ENCODE results near the gene UBTD1. TPM values are rescaled to one million over a fixed set of nuclear protein-coding genes. Genes with fewer than 3 reads are reported as not detected.

Gene UBTD1
- total and polyA plus RNA-seq, 7 donors = 16.0 to 59.2 (median 39.2) TPM

GRCh38 chr10:97494863-97495506, 3.7 kb upstream of the UBTD1 start:
- Histone ChIP-seq H3K27me3 (ENCODE audit: insufficient read depth in 3 of 3, low read length in 2 of 3) (no peaks in the 10 kb centered on the region), H3K27ac (peak overlapping the region; percentile 56), H3K36me3 (ENCODE audit: insufficient read depth in 1 of 2, low read depth in 1 of 2) (no peaks in the 10 kb centered on the region), H3K4me1 (peaks cover 52% of the 10 kb centered on the region), H3K4me3 (no peak overlapping the region), H3K9me3 (no peaks in the 10 kb centered on the region)
- TF ChIP-seq, protein P1, sequence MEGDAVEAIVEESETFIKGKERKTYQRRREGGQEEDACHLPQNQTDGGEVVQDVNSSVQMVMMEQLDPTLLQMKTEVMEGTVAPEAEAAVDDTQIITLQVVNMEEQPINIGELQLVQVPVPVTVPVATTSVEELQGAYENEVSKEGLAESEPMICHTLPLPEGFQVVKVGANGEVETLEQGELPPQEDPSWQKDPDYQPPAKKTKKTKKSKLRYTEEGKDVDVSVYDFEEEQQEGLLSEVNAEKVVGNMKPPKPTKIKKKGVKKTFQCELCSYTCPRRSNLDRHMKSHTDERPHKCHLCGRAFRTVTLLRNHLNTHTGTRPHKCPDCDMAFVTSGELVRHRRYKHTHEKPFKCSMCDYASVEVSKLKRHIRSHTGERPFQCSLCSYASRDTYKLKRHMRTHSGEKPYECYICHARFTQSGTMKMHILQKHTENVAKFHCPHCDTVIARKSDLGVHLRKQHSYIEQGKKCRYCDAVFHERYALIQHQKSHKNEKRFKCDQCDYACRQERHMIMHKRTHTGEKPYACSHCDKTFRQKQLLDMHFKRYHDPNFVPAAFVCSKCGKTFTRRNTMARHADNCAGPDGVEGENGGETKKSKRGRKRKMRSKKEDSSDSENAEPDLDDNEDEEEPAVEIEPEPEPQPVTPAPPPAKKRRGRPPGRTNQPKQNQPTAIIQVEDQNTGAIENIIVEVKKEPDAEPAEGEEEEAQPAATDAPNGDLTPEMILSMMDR (IDR thresholded peaks at IDR 0.05) = no peak
- intact Hi-C loops (cut with DNase I) = no loop called here
- ATAC-seq (no peak), DNase-seq (no peak)
- 35 to 37% (median 36%) methylated on average over 7 of the region's 7 CpGs for WGBS, 3 donors

DNA sequence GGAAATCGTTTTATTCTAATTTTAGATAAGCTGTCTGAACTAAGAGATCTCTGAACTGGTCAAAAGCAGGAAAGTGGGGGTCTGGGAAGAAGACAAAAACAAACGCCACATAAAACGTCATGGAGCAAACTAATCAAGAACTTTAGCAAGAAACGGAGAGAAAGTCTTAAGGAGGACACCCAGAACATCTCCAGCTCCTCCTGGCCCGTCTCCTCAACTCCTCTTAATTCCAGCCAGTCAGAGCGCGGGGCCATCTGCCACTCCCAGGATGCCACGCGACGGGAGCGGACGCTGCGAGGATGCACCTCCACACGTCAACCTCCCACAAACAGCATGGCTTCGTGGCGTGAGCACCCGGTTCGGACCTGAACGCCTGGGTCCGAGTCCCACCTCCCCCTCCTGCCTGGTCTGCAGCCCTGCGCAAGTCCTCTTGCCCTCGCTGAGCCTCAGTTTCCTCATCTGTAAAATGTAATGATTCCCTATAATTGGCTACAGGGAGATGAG, 1.1 kb upstream of the UBTD1 start:
- H3K27me3 ChIP-seq (ENCODE audit: insufficient read depth in 3 of 3, low read length in 2 of 3) = no peaks in the 10 kb centered on the region
- H3K27ac ChIP-seq = peak overlapping the region; percentile 96
- H3K4me3 ChIP-seq = peak overlapping the region; percentile 84
- TF ChIP-seq, protein P1 (IDR thresholded peaks at IDR 0.05) = no peak
- intact Hi-C loops (cut with DNase I) = no loop called here
- no peaks in the 10 kb centered on the region for H3K9me3 ChIP-seq
- peak; percentile 82 to 89 for DNase-seq
- H3K4me1 ChIP-seq = peaks cover 52% of the 10 kb centered on the region
- no peaks in the 10 kb centered on the region for H3K36me3 ChIP-seq (ENCODE audit: insufficient read depth in 1 of 2, low read depth in 1 of 2)
- peak; percentile 42 to 68 (median 59) for ATAC-seq
- WGBS, 3 donors = 0 to 1% (median 0%) methylated on average over 22 of the region's 22 CpGs

GRCh38 chr10:97498076-97498840, 466 bp upstream of the UBTD1 start, which contains the start of gene MMS19:
TSS of gene MMS19 (minus strand) at chr10:97498422. CDS start at chr10:97498384, 38 bp downstream.
- H3K4me1 ChIP-seq = peaks cover 58% of the 10 kb centered on the region
- H3K36me3 ChIP-seq (ENCODE audit: insufficient read depth in 1 of 2, low read depth in 1 of 2) = no peaks in the 10 kb centered on the region
- intact Hi-C loops (cut with DNase I) = no loop called here
- TF ChIP-seq, protein P1 (IDR thresholded peaks at IDR 0.05) = no peak
- 0 to 1% (median 0%) methylated on average over 44 to 73 of the region's 73 CpGs for WGBS, 3 donors
- no peaks in the 10 kb centered on the region for H3K9me3 ChIP-seq
- ATAC-seq (peak; percentile 89 to 92 (median 90)), DNase-seq (peak; percentile 100)
- H3K27ac ChIP-seq = peak within 1 kb of the TSS; percentile 96
- H3K4me3 ChIP-seq = peak within 1 kb of the TSS; percentile 84
- no peaks in the 10 kb centered on the region for H3K27me3 ChIP-seq (ENCODE audit: insufficient read depth in 3 of 3, low read length in 2 of 3)

DNA sequence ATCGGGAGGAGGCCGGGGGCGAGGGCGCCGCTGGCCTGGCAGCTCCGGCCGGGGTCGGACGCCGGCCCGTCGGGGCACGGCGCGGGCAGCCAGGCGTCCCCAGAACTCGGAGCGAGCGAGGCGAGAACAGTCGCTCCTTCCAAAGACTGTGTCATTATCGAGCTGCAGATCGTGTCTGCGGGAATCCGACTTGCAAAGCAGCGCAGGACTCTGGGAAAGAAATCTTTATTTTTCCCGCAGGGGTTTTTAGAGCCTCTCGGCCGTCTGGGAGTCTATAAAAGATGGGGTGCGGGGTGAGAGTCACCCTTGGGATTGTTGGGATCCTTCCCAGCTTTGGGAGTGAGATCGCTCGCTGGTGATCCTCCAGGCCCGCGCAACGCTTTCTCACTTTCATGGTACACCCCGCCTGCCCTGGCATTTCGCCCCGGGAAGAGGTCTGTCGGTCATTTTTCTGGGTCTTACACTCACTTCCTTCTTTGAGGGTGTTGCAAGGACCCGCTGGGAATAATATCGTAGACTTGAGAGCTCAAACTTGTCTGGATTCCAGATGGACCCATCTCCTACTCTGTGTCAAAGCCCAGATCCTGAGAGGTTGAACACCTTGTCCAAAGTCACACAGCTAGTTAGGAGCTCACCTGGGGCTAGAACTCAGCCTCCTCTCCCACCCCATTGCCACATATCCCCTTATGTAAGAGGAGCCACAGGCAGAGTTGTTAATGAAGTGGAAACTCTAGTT, 1.0 kb downstream of the UBTD1 start:
- 0 to 1% (median 1%) methylated on average over 39 to 41 of the region's 41 CpGs for WGBS, 3 donors
- Histone ChIP-seq H3K9me3 (no peaks in the 10 kb centered on the region), H3K27ac (peak overlapping the region; percentile 96), H3K4me3 (peak overlapping the region; percentile 84), H3K36me3 (ENCODE audit: insufficient read depth in 1 of 2, low read depth in 1 of 2) (no peaks in the 10 kb centered on the region), H3K4me1 (peaks cover 54% of the 10 kb centered on the region), H3K27me3 (ENCODE audit: insufficient read depth in 3 of 3, low read length in 2 of 3) (no peaks in the 10 kb centered on the region)
- TF ChIP-seq, protein P1 (IDR thresholded peaks at IDR 0.05) = no peak
- peak; percentile 84 to 90 for DNase-seq
- intact Hi-C loops (cut with DNase I) = loop anchor here (5.0 kb wide), 2 partner anchors 43 to 53 kb away; no protein-coding TSS in a partner anchor
- ATAC-seq = no peak

Data from psoas muscle (tissue), 8 donors.